GM23338 (cell line): ENCODE results near the gene DXO.

Experiments used
- EZH2 ChIP-seq: fragments of 200-600 bp; sonication (generic); IDR thresholded peaks from one replicate; pipeline ENCODE4 v1.8.0; 2017; ENCODE audit warnings: antibody characterized with exemption, mild to moderate bottlenecking, low read depth; ENCODE audit not compliant: unreplicated experiment
- TF ChIP-seq, protein P1 (sequence below), 2 experiments: fragments of 200-600 bp in 1 of 2; sonication (generic) in 1 of 2; conservative IDR thresholded peaks; 2 replicates each; pipeline versions ENCODE4 v1.5.1 to v1.6.1; 2016 to 2017; ENCODE audit warnings: antibody characterized with exemption in 2 of 2, low read depth in 2 of 2, mild to moderate bottlenecking in 2 of 2, moderate library complexity in 1 of 2

GRCh38 chr6:31928672-31928939 is 43.3 kb downstream of the DXO start:
- TF ChIP-seq, protein P1, sequence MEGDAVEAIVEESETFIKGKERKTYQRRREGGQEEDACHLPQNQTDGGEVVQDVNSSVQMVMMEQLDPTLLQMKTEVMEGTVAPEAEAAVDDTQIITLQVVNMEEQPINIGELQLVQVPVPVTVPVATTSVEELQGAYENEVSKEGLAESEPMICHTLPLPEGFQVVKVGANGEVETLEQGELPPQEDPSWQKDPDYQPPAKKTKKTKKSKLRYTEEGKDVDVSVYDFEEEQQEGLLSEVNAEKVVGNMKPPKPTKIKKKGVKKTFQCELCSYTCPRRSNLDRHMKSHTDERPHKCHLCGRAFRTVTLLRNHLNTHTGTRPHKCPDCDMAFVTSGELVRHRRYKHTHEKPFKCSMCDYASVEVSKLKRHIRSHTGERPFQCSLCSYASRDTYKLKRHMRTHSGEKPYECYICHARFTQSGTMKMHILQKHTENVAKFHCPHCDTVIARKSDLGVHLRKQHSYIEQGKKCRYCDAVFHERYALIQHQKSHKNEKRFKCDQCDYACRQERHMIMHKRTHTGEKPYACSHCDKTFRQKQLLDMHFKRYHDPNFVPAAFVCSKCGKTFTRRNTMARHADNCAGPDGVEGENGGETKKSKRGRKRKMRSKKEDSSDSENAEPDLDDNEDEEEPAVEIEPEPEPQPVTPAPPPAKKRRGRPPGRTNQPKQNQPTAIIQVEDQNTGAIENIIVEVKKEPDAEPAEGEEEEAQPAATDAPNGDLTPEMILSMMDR (conservative IDR thresholded peaks at IDR 0.05; ENCODE audit: low read depth in 2 of 2): no peak
- TF ChIP-seq EZH2: no peak
